DMS79 treated with DMSO at 0.1 percent for 48 hours (cell line): ENCODE data around the gene AGPAT2.

Experiments
- DNase-seq: peaks from one replicate; lab custom pipeline; 2025; lab: John Stamatoyannopoulos, UW

The AGPAT2 gene

DNA sequence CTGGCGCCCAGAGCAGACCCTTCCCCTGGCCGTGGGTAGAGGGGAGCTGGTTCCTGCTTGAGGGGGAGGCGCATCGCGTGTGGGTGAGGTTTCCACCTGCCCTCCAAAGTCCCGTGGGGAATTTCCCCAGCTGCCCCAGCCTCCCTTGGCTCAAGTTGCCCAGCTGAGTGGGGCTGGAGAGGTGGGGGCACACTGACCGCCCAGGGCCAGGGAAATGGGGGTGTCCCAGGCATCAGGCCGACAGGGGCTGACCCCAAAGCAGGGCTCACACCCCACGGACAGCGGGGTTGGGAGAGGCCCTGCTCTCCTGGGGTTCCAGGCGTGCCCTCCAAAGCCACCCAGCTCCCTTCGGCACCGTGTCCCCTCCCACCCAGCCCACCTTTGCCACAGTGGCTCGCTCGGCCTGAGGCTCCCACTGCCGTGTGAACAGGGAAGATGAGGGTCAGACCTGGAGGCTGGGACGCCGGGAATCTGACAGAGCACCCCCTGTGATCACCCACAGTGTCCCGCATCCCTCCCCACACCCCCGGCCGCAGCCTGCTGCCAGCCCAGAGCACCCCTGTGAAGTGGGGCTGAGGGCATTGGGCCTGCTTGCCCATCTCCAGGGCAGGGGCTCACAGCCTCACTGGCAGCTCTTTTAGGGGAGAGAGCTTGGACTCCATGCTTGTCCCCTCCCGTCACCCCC lies 25.5 kb downstream of the AGPAT2 start:
- DNase-seq: no peak

DNA sequence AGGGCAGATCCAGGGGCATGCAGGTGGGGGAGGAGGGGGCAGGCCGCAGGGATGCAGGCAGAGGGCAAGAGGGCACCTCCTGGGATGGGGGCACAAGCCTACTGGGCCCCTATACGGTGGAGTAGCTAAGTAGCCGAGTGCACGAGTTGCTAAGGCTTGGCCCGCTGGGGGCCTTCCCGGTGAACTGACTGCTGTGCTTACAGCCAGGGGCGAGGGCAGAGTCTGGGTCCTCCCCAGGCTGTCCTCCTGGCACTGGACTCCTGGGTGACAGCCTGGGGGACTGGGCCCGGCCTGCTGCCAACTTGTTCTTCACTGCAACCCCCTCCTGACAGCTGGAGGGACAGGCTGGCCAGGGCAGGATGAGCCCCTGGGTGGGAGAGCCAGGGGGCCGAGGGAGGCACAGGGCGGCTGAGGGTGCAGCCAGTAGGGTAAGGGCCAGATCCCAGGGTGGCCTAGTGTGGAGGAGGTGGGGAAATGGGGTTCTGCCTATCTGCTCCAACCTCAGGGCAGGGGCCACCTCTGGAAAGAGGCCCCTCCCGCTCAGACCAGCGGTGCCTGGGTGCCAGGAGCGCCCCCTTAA lies 26.2 kb downstream of the AGPAT2 start:
- no peak for DNase-seq

DNA sequence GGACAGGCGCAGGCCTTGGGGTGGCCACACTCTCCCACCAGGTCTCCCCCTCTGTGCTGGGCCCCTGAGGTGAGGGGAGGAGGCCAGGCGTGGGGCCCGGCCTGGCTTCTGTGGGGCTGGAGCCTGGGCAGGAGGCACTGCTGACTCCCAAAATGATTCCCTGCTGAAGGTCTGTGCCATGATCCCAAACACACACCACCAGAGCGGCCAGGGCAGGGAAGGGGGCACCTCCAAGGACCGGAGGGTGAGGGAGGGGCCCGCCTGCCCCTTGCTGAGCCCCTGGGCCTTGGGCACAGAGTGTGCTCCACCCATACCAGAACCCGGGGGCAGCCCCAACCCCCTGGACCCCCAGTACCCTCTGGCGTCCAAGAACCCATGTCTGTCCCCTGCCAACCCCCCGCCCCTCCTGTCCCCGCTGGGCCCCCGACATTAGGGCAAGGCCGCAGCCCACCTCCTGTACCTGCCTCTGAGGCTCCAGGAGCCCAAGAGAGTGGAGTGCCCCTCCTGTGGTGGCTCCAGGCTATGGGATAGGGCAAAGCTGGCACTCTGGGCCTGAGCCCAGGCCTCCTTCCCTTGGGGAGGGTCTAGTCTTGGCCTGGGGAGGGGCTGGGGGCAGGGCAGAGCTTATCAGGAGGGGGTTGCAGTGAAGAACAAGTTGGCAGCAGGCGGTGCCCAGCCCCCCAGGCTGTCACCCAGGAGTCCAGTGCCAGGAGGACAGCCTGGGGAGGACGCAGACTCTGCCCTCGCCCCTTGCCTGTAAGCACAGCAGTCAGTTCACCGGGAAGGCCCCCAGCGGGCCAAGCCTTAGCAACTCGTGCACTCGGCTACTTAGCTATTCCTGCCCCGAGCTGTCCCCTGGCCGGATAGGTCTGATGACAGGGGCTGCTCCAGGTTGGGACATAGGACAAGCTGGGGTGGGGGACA lies 27.1 kb downstream of the AGPAT2 start:
- no peak for DNase-seq

DNA sequence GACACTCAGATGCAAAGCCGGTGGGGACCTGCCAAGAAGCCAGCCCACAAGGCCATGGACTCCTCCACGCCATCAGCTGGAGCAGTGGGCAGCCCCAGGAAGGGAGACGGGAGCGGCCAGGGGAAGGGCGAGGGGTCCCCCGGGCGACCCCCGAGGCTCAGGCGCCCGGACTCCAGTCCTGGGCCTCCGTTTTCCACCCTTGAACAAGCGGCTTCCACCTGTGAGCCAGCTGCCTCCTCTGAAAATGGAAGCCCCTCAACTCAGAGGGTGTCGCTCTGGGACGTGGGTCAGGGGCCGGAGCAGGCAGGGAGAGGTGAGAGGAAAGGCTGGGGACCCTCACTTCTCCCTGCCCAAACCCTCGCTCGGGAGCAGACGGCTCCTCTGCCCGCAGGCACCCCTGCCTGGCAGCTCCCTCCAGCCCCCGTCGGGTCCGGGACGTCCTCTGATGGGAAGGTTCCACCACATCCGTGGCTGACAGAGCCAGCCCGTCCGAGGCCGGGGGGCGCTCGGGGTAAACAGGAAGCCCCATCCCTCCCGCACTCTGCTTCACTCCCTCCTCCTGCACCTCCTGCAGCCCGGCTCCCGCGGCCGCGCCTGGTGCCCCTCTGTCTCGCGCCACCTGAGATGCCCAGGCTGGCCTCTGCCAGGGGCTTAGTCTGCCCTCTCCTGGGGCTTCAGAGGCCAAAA lies 28.3 kb downstream of the AGPAT2 start:
- no peak for DNase-seq

DNA sequence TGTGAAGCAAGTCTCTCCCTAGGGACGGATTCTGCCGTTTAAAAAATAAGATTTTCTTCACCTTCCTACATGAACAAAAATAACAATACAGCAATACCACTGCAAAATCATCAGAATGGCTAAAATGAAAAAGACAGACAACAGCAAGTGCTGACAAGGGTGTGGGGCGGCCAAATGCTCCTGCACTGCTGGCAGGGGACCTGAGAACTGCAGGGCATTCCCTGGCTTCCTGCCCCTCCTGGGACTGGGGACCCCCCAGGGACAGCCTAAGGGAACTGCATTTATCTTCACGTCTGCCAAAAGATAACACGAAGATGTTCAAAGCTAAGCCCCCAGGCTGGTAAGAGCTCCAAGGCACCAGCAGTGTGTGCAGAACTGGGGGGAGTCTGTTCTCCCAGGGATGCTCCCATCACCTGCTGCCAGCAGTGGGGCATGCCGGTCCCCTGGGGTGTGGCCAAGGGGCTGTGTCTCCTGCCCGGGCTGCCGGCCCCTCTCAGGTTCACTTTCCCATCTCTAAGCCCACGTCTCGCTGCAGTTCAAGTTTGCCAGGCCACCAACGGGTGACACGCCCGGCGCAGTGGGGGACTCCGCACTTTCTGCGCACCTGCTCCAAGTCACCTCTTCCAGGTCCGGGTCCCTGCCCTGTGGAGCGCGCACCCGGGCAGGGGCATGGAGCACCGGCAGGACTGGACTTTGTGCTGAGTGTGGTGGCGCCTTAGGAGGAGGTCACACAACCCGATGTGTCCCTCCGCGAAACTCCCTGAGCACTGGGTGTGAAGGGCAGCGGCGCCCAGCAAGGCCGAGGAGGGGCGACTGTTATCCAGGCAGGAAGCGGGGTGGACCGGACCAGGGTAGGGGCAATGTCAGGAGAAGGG lies 29.0 kb downstream of the AGPAT2 start:
- DNase-seq: no peak

DNA sequence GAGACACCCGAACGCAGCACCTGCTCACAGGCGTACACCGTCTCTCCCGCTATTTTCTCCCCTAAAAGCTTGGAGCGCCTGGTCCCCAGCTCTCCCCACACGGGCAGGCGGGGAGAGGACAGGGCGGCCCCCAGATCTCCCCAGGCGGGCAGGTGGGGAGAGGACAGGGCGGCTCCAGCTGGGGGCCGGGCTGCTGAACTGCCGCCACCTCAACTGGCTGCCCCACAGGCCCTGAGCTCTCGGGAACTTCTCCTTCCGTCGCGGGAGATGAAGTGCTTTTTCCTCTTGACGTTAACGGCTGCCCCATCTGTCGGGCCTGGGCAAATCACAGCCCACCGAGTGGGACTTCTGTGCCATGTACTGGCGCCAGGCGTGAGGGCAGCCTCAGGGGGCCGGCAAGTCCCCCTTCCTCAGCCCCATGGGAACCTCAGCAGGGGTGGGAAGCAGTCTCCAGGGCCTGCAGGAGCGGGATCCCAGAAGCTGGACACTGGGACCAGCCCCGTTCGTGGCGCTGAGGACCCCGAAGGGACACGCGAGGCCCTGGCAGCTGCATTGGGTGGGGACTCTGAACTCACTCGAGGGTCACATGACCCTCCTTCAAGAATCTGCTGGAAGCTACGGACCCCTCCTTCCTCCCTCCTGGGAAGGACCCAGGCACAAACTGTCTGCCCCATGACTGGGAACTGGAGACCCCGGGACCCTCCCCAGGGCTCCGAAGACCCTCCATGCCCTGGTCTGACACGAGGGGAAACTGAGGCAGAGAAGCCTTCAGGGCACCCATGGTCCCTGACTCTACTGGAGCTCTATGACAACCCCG lies 30.3 kb downstream of the AGPAT2 start:
- DNase-seq: no peak

DNA sequence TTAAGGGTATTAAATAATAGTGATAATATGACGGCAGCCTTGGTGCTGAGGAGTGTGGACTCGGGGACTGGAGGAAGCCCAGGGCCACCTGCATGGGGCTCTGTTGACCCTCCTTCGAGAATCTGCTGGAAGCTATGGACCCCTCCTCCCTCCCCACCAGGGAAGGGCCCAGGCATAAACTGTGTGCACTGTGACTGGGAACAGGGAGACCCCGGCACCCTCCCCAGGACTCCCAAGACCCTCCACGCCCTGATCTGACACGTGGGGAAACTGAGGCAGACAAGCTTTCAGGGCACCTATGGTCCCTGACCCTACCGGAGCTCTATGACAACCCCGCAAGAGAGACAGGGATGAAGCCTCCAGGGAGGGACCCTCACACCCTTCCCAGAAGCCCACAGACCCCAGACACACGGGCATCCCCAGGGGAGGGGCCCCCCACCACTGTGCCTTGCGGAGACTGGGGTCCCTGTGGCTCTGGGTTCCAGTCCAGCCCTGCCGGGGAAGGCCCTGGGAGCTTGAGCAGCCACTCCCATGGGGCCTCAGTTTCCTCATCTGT lies 31.0 kb downstream of the AGPAT2 start:
- DNase-seq: no peak

DNA sequence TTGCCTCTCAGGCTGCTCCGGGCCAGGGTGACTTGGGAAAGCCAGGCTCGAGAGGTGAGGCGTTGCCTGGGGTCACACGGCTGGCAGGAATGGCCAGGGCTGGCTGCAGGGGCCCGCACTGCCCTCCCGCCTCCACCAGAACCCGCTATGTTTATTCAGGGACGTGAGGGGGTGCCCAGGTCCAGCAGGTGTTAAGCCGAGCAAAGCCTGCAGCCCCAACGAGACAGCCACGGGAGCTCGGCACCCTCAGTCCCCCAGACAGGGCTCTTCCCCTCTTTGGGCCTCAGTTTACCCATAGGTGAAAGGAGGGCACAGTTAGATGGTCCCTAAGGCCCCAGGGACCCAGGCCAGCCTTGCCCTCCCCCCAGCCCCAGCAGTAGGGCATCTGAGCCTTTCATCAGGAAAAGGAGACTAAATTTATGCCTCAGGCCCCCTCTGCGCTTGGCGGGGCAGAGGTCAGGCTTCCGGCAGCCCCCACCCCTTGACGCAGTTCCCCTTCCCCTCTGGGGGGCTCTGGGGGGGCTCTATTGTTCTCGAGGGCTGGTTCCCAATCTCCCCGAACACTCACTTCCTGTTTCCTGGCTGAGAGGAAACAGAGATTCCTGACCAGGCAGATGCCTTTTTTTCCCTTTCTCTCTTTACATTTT lies 31.6 kb downstream of the AGPAT2 start:
- DNase-seq: no peak

DNA sequence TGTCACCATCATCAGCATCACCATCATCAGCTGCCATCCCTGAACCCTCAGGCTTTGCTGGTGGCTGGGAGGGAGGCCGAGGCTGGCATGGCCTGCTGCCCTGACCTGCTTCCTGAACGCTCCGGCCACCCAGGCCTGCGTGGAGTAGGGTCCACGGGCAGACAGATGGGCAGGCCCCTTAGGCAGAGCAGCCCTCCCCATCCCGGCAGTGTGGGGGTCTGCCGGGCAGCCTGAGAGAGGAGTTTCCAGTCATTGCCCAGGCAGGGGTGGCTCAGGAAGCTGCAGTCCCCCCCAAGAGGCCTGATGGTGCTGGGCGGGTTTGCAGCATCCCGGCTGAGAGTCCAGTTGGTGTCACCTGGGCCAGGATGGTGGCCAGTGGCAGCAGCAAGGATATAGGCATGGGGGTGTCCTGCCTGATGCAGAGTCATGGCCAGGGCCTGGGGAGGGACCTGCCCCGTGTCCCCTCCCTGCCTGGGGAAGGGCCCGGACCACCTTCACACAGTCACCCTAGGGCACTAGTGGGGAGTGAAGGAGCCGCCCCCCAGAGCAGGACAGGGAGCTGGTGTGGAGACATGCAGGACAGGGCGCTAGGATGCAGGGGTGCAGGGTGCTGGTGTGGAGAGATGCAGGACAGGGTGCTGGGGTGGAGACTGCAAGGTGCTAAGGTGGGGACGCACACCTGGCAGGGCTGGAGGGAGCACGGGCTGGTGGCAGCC lies 32.3 kb downstream of the AGPAT2 start:
- no peak for DNase-seq

DNA sequence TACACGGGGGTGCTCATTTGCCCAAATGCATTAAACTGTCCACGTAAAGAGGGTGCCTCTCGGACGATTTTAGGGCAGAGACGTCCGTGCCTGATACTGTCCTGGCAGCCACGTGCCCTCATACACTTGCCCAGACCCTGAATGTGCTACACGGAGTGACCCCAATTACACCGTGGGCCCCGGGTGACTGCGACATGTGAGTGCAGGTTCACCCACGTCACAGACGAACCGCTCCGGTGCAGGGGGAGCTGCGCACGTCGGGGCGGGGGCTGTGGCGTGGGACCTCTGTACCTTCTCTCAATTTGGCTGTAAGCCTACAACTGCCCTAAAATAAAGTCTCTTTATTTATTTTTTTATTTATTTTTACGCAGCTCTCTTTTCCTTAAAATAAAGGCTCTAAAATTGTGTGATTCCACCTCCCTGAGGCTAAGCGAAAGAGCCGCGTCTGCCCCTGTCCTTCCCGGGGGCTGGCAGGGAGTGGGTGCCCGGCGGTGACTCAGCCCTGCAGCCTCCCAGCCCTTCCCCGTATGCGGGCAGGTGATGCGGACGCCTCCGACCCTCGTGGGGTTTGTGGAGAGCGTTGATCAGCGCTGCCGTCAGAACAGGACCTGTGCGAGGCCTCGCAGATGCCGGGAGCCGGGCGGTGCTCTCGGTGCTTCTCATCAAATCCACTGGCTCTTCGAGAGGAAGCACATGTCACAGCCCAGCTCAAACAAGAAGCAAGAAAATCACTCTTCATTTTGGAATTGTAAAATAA lies 33.8 kb downstream of the AGPAT2 start:
- no peak for DNase-seq

DNA sequence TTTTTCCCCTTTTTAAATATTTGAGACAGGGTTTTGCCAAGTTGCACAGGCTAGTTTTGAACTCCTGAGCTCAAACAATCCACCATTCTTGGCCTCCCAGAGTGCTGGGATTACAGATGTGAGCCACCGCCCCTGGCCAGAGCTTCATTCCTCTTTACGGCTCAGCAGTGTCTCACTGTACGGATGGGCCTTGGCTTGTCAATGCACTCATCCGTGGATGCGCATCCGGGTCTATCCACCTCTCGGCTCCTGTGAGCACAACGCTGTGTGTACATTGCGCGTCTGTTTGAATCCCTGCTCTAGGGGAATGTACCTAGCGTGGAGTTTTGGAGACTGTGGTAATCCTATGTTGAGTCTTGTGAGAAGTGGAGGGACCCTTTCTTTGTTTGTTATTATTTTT lies 35.4 kb downstream of the AGPAT2 start:
- DNase-seq: no peak

DNA sequence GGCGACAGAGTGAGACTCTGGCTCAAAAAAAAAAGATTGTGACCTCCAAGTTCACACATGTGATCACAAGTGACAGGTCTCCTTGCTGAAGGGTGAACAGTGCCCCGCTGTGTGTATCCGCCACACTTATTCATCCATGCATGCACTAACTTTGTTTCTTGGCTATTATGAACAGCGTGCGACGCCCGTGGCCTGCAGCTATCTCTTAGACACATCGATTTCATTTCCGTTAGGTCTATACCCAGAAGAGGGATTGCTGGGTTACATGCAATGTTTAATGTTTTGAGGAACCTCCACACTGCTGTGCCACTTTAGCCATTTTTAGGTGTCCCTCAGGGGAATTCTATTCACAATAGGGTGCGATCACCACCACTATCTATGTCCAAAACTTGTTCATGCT lies 36.6 kb downstream of the AGPAT2 start:
- no peak for DNase-seq

DNA sequence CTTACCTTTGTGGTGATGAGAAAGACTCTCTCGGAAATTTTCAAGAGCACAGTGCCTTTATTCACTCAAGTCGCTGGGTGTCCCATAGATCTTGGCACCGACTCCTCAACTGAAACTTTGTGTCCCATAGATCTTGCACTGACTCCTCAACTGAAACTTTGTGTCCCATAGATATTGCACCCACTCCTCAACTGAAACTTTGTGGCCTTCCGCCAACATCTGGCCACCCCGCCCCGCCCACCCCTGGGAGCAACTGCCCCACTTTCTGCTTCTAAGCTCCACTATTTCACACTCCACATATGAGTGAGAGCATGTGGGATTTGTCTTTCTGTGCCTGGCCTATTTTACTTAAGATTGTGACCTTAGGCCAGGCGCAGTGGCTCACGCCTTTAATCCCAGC lies 37.2 kb downstream of the AGPAT2 start:
- DNase-seq: no peak

DNA sequence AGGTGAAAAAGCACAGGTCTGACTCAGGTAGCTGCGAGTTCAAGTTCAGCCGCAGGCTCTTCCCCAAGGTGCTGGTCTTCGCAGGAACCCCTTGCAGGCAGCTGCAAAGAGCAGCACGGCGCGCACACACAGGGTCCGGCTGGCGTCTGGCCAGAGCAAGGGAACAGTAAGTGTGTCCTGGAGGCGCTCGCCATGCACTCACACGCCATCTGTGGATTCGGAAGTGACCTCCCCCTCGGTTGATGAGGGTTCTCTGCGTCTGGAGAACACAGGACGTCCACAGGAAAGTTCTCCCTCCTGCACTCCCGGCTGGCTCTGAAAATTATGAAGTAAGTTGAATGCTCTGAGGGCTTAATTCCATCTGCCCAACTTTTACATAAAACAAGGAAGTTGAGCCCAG lies 38.5 kb downstream of the AGPAT2 start:
- no peak for DNase-seq

DNA sequence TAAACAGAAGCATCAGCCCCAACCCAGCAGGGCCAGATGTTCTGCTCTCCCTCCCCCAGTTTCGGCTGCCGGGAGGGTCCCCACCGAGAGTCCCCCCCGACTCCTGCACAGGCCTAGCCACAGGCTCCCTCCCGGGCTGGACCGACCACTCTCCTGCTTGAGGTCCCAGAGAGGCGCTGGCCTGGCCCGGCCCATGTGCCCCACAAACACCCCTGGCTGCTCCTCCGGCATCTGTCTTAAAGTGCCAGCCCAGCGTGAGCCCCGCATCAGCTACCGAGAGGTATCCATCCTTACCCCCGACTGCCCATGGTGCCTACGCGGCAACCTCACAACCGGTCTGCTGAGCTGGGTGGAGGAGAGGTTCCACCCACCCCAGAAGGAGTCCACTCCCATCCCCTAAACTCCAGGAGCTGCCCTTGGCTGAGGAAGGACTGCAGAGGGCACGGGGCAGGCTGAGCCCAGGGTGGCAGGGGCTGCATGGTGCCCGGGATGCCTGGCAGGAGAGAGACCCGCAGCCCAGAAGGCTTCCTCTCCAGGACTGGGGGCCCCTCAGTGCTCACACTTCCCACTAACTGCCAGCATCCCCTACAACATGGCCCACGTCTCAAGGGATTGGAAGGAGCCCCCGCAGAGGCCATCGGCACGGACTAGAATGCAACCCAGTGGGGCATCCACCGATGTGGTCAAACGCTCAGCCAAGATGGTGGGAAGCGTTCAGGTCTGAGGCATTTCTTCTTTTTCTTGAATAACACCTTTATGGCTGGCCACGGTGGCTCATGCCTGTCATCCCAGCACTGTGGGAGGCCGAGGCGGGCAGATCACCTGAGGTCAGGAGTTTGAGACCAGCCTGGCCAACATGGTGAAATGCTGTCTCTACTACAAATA lies 40.2 kb downstream of the AGPAT2 start:
- DNase-seq: no peak

DNA sequence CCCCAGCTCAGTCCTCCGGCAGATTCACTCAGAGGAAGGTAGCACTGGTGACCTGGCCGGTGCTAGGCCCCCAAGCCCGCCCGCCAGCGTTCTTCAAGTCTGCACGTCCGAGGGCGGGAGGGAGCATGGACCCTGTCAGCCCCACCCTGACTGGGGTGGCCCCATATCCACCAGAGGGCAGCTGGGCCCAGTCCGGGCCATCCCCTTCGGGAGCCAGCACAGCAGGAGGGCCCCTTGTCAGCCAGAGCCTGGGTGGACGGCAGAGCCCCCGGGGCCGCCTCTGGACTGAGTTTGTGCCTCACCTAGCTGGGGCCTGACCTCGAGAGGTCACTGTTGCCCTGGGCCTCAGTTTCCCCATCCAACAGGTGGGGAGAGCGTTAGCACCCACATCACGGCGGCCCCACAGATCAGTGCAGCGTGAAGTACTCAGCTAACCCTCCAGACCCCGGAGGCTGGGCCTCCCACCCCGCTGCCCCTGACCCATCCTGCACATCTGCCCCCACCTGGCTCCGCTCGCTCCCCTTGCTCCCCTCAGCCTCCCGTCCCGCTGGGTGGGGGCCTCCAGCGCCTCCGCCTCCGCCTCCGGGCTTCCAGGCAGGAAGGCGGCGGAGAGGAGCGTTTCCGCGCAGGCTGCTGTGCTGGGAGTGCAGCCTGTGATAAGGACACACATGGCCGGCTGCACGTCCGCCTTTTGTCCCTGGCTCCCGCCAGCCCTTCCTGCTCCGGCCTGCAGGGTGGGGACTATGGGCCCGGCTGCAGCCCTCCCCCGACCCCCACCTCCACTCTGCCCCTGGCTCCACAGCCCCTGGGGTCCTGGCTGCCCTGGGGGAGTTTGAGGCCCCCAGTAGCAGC lies 41.1 kb downstream of the AGPAT2 start:
- no peak for DNase-seq
